GM19023 (cell line): Measurements from ENCODE around the gene PON2.
"Not testable (repeated sequence)": the region's sequence is repeated elsewhere in the genome, so short reads cannot be mapped to it uniquely, and the experiment has no call there.

Experiments used
- ATAC-seq: cut with Tn5 transposase; IDR thresholded peaks from one replicate; pipeline ENCODE4 v1.9.1; 2021; ENCODE audit warnings: mild to moderate bottlenecking, moderate library complexity; ENCODE audit not compliant: unreplicated experiment

PON2 gene

DNA sequence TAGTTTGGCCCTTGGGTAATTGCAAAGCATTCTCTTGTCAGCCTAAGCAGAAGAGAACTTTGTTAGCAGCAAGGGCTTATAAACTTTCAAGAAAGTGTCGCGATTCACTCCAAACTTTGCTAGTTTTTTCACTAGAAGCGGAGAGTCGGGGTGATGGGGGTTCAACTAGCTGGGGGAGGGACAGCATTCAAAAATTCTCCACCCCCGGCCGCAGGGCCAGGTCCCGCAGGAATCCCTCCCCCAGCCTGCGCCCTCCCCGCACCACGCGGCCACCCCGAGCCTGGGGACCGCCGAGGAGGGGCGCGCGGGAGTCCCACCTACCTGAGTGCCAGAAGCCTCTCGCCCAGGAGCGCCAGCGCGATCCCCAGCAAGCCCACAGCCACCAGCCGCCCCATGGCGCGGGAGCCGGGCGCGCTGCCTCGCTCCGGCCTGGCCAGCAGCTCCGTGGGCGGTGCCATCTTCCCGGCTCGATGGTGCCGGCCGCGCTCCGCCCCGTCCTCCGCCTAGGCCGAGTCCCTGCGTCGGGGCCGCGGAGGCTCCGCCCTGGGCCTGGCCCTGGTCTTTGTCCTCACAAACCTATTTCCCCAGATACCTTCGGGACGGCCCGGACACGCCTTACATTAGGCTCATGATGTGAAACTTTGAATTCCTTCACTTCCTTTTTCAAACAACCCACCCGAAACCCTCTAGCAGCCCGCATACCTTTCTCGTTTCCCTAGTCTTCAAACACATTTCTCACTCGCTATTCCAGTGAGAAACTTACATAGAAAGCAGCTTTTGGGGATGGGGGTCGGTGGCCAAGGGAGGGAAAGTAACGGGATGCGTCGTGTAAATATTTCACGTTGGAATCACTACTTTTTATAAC, at the start of gene PON2:
Gene PON2, minus strand, starts transcription at position 472 of the 865 bp plus-strand sequence. Its CDS starts 77 bp downstream, at position 395.
- peak; percentile 97 for ATAC-seq

DNA sequence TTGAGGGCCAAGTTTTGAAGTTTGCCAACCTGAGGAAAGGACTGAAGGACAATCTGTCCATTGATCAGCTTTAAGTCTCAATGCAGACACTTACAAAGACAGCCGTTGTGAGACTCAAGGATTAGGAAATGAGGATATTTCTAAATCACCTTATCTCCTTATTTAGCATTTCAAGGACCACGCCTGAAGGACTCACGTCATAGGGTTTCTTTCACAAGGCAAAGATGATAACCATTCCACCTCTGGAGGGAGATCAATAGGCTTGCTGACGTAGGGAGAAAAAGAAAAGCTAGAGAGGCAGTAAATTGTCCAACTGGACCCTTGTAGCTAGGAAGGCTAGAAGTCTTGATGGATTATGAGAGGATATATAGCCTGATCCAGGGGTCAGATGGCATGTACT, 47.6 kb upstream of the PON2 start:
- ATAC-seq: no peak

DNA sequence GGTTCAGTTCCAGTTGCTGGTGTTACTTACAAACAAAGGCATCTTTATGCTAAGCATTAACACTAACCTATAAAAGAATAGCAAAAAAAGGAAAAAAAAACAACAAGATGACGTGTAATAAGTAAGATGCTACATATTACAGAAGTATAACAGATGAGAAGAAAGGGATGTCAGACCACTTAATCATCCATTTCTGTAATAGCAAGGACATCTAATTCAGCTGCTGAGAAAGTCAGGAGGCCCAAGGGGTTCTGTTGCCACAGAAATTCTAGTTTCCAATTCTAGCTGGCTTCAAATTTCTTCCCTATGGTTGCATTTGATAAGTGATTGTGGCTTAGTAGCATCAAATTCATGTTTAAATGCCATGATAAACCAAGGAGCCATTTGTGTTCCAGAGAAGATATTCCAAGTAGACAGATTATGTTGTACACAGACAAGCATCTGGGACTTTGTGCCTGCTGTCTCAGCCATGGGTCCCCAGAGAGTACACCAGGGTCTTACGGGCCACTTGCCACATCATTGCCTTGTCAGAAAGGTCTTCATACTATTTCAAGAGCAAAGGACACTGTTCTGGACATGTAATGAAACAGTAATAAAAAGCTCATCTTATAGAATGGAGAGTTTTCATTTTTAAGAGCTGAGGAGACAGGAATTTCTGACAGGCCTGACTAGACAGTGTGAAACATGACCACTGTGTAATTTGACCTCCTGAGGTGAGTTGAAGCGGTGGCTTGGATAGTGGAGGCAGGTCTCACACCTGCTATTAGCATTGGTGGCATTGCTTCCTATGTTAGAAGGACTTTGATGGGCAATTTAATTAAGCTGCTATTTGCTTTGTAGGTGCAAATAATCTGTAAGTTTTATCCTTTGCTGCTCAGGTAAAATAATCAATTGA, 46.7 kb upstream of the PON2 start:
- ATAC-seq: no peak

DNA sequence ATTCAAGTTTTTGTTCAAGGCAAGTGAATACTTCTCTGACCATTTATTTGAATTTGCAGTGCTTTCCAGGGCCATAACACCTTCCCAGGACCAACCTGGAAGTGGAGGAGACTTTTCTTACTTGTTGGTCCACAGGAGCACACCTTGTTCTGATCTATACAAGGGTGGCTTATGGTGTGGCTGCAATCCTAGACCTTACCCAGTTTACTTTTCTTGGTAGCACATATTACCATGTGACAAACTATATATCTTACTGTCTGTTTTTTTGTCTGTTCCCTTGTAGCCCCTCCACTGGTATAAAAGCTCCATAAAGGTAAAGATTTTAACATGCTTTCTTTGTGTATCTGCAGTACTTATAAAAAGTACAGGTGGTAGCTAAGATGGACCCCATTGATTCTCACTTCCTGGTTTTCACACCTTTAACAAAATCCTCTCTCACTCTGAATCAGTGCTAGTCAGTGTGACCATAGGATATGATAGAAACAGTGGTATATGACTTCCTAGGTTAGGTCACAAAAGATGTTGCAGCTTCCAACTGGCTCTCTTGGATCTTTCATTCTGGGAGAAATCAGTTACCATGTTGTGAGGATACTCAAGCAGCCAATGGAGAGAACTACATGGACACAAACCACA, 45.3 kb upstream of the PON2 start:
- ATAC-seq: peak; percentile 64

DNA sequence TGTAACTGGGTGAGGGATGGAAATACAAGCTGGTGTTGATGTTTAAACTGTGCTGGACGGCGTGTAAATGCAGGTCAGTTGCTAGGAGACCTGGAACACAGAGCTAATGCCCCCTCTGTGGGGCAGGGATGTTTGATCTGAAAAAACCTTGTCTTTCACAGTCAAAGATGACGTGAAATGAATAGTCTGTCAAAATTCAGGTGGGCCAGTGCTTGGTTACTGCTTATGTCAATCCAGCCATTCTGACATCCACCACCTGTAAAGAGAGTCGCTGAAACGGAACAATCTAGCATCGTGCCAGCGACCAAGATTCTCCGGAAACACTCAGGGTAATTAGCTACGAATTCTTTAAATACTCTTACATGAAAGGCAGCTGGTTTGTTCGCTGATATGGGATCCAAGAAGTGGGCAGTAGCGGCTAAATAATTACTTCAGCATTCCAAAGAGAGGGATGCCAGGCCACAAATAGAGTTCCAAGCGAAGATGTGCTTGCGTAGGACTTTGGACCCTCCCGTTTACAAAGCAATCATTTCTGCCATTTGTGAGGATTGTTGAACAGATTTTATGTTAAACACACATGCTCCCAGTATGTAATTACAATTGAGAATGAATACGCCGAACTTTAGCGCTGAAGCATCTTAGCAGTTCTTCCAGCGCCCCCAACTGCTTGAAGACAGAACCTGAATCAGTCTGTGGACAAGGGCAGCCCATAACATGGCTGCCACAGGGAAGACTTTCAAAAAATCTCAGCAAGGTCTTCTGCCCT, 43.6 kb upstream of the PON2 start:
- ATAC-seq: no peak

DNA sequence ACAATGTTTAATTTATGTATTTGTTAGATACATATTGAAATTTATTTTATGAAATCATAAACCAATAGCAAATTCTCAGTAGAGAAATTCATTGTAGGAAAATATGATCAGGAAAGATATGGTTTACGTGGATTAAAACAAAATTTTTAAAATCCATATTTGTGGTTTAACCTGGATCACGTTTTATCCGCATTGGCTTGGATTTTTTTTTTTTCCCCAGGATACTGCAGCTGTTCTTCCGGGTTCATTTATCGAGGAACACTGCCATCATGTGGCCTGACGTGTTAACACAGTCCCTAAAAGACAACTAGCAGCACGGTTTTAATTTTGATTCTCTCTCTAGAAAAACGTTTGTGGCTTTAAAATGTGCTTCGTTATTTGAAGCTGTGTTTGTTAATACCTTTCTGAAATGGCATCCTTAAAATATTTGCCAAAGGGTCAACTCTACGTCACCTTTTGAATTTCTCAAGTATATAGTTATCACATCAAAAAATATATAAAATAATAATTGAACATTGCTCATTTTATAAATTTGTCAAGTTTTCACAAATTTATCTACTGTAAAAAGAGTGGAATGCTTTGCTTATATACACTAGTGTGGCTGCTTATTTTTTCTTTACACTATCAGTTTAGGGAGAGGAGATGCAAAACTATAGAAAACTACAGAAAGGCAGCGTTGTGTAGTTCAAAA, 42.2 kb upstream of the PON2 start:
- peak; percentile 64 for ATAC-seq

DNA sequence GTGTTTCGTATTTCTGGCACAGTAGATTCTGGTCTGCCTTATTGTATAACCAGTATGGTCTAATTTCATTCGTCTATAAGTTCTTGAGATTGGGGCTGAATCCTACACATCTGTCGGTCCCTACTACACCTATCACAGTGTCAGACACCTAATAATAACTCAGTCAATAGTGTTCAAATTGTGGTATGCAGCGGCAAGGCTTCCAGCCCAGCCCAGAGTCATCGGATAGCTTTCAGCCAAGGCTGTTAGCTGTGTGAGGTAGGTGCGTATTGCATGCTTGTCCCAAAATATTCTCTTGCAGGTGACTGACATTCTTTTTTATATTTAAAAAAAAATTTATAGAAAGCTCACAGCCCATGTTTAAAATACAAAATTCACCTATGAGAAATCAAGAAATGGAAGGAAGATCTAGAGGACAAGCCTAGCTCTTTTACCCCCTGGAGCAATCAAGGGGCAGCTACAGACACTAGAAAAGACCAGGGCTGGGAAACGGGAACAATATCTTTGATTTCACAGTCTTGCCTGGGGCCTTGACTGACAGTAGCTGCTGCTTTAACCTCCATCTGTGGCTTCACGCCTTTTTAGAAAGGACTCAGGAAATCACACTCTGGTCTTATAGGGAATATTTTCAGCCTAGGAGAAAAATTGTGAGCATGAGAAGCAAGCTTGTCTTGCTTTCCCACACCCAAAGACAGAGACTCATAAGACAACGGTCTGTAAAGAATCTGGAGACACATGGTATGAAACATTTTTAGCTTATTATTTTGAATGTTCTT, 41.4 kb upstream of the PON2 start:
- no peak for ATAC-seq

DNA sequence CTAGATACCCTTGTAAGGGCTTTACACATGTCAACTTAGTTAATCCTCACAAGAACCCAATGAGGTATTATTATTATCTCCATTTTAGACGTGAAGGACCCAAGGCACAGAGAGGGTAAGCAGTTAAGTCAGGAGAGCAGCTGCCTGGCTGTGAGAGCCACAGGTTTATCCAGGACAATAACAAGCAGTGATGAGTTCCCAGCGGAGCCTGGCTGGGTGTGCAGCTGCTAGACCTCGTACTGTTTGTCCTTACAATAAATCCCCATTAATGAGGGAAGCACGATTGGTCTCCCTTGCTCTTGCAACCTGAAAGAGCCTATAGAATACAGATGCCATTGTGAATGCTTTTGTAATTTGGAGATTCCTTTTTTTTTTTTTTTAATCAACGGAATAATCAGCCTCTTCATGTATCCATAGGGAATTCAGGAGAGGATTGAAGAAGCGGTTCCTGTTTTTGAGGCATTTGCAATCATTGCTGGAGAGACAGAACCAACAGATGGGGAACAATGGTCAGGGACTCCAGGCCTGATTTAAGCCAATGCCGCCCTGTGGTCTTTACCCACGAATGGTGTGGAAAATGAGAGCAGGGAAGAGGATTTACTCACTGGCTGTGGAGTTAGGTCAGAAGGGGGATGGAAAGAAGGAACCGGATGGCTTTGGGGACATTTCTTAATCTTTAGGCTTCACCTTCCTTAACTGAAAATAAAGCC, 38.6 kb upstream of the PON2 start:
- ATAC-seq: no peak

DNA sequence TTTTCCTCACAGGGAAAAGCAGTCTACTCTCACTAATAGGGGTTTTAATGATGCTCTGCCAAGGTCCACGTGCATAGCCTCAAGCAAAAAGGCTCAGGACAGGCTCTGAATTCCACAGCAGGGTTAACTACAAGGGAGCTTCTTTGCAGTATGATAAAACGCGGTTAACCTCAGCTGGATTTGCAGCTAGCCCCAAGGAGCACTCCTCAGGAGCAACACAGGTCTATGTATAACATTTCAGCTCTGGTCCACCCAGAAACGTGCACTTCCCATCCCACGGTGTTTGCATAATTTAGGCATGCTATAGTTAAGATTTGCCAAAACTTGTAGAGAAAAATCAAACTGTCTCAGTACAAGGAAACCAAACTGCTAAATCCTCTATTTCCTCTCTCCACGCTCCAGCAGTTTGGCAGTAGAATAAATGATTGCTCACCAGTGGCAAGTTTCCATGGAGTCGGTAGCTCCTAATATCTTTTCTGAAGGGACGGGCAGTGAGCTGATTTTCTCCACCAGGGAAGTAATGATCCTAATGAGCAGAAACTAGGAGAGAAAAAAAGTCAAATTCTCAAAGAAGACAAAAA, 37.8 kb upstream of the PON2 start:
- ATAC-seq: no peak

DNA sequence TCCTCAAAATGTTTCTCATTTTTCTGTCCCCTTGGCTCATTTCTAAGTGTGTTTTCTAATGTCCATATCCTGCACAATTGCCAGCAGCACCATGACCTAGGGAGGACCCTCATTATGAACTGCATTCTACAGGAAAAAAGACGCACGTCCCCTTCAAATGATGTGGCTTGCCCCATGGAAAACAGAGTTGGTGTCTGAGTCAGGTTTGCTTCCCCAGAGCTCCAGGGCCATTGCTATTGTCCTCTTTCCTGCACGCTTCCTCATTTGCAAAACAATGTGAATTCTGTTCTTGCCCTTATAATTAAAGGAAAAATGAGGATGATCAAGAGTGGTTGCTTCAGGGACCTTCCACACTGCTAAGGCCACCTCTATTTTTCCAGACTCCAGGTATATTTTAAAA, 36.2 kb upstream of the PON2 start:
- no peak for ATAC-seq

DNA sequence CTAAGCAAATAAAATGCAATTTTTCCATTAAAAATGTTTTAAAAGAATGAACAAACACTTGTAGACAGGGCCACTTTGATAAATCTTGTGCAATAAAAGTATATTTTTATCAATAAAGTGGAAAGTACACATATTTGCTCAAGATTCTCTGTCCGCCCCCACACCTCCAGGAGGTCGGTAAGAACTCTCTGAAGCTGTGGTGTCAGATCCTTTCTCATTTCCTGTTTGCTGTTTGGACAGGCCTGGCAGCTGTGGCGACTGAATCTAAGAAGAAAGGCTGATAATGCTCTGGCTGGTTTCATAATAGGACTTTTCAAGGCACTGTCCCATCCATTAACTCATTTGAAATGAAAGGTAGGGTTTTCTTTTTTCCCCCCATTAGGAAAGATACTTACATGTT, 35.6 kb upstream of the PON2 start:
- peak; percentile 98 for ATAC-seq

DNA sequence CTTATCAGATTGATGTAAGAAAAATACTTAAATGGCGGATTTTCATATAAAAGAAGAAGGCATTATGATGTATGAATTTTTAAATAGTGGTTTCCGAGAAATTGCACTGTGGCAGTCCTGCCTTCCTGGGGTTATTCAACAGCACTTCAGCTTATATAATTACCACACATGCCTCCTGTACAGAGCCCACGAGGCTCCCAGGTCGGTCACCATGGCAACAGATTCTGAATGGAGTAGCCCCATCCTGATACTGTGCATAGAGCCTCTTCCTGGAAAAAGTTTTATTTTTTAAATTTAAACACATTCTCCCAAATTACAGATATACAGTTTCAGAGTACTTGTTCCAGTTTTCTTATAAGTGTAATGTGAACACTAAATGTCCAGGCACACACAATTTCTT, 35.0 kb upstream of the PON2 start:
- ATAC-seq: no peak

DNA sequence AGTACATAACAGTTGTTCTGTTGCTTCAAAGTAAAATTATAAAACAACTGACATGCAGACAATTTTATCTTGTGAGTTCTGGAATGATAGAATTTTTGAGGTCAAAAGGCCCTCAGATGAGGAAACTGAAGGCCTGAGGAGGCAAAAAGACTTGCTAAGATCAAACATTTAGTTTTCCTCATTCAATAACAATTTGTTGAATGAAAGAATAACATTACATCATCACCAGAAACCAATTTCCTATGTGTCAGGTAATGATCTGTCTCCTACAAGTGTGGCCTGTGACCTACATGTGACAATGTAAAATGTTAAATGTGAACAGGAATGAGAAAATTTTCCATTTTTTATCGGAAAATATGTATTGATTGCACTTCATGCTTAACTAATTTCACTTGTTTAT, 34.4 kb upstream of the PON2 start:
- ATAC-seq: no peak

DNA sequence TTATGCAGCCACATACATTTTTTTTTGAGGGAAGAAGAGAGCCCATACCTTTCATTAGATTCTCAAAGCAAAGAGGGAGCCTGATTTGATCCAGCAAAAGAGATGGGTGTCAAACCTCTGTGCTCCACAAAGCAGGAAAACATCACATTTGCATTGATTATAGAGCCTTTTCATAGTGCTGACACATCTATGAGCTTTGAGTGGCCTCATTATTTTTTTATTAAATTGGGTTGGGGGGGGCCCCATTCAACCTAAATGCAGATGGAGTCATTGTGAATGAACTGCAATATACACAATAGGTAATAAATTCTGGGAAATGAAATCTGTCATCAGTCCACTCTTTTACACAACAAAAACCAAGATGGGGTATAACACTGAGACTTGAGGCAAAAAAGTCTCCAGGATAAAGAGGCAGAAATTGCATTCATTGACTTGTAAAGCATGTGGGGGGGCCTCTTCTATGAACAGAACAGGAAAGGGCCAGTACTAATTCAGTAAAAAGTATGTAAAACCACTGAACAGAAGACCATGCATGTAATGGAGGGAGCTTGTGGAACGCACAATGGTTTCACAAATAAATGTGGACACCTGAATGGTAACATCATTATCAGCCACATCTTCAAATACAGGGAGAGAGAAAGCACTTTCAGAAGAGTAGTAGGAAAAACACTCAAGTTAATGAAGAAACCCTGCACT, 33.2 kb upstream of the PON2 start:
- no peak for ATAC-seq

DNA sequence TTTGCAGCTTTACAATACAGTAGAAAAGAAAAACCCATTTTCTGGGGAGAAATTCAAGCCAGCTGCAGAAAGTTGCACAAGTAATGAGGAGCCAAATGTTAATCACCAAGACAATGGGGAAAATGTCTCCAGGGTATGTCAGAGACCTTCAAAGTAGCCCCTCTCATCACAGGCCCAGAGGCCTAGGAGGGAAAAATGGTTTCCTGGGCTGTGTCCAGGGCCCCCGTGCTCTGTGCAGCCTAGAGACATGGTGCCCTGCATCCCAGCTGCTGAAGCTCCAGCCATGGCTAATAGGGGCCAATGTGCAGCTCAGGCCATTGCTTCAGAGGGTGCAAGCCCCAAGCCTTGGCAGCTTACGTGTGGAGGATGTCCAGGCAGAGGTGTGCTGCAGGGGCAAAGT, 25.8 kb upstream of the PON2 start:
- ATAC-seq: not testable (repeated sequence)

DNA sequence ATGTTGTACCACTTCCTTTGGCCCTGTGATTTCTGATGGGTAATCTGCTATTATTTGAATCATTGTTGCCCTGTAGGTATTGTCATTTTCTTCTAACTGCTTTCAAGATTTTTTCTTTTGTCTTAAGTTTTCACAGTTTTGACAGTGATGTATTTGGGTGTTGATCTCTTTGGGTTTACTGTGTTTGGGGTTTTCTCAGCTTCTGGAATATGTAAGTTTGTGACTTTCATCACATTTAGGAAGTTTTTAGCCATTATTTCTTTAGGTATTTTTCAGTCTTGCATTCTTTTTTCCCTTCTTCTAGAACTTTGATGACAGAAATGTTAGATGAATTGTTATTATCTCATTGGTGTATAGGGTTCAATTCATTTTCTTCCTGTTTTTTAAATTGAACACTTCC, 23.1 kb upstream of the PON2 start:
- no peak for ATAC-seq

DNA sequence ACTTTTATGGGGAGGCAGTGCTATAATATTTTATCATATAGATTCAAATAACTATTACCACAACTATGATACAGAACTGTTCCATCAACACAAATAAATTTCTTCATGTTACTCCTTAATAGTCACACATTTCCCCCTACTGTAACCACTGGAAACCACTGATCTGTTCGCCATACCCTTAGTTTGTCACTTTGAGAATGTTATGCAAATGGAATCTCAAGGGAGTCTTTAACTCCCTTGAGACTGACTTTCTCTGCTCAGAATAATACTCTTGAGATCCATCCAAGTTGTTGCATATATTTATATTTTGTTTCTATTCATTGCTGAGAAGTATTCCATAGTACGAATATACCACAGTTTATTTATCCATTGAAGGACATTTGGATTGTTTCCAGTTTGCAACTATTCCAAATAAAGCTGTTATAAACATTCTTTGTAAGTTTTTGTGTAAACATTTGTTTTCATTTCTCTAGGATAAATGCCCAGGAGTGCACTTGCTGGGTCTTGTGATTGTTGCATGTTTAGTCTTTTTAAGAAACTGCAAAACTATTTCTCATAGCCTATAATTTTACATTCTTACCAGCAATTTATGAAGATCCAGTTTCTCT, 19.7 kb upstream of the PON2 start:
- ATAC-seq: no peak
